HG02840 (cell line): Measurements from ENCODE around the gene LBH.

ENCODE experiments used
- ATAC-seq: cut with Tn5 transposase; IDR thresholded peaks from one replicate; pipeline ENCODE4 v1.9.1; 2021; ENCODE audit warnings: mild to moderate bottlenecking, moderate library complexity, moderate number of reproducible peaks; ENCODE audit not compliant: unreplicated experiment, low FRiP score

LBH gene

DNA sequence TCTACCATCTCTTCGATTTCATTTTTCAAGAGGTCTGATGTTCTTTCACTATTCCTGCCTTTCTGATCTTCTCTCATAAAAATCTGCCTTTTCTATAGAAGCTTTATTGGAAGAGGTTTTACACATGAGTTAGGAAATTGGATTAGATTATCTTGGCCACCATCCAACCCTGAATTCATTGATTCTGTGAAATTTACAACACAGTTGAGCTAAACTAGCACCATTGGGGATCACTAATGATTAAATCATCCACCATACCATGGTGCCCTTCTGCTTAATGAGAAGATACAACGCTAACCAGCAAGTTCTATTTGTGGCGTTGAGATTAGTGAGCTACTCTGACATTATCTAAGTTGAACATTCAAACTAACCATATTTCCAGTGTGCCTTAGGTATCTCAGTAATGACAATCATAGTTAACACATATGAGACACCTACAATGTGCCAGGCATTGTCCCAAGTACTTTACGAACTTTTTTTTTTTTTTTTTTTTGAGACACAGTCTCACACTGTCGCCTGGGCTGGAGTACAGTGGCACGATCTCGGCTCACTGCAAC is 17.3 kb upstream of the LBH start:
- no peak for ATAC-seq

DNA sequence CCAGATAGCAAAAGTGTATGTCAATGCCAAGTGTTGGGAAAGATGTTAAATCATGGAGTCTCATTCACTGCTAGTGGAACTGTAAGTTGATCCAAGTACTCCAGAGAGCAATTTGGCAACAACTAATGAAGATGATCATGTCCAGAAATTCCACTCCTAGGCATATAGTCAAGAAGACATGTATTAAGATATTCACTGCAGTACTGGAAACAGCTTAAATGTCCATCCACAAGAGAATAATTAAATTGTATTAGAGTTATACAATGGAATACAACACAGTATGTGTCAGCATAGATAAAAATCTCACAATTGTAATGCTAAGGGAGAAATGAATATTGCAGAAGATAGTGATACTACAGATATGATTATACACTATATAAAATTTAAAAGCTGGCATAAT is 15.2 kb upstream of the LBH start:
- ATAC-seq, result no peak

DNA sequence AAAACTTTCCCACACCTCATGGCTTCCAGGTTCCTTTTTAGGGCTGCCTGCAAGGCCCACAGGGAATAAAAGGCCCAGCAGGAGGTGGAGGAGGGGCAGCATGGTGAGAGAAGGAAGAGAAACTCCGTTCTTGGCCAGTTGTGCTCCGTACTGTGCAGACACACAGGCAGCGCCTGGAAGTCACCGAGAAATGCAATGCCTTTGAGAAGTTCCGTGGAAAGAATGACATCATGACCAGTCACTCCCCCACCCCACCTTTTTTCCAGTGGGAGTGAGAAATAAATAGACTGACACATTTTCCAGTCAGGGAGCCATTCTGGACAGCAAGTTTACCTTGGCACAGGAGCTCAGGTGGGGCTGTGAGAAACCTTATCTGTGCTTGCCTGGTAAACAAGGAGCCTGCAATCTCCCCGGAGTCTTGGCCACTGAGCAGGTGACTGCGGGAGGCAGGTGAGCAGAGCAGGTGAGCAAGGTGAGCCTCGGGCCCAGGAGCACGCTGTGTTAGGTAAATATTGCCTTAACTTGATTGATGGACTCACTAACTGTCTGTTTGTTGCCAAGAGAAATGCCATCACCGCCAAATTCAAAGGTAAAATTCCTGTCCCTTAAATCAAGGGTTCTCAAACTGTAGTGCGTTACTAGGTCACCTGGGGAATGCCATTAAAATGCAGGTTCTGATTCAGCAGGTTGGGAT is 13.5 kb upstream of the LBH start:
- no peak for ATAC-seq

DNA sequence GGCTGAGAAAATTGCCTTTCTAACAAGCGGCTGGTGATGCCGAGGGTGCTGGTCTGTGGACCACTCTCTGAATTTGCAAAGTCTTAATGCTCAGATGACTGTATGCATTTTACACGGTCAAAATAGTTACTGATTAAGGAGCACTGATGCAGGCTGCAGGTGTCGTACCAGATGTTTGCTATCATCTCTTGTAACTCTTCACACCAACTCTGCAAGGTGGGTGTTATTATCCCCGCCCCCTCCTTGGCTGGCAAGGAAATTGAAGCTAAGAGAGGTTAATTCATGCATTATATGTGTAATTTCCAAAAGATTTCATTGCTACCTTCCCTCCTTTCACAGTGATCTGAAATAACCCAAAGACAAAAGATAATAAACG is 13.0 kb upstream of the LBH start:
- ATAC-seq, result no peak

DNA sequence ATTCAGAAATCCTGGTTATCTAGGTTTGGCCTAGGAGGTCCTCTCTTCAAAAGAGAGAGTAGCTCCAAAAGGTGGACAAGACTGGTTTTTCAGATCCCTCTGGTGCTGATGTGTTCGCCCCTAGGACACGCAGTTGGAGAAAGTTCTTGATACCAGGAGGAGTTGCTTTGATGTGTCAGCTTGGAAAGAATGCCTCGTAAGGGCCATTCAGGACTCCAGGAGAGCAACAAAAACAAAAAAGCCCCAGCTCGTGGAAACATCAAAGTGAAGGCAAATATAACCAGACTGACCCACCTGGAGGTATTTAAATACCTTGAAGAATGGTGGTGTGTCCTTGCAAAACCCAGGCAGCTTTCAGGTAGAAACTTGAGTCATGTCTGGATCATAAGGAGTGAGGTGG is 12.5 kb upstream of the LBH start:
- ATAC-seq, result no peak

DNA sequence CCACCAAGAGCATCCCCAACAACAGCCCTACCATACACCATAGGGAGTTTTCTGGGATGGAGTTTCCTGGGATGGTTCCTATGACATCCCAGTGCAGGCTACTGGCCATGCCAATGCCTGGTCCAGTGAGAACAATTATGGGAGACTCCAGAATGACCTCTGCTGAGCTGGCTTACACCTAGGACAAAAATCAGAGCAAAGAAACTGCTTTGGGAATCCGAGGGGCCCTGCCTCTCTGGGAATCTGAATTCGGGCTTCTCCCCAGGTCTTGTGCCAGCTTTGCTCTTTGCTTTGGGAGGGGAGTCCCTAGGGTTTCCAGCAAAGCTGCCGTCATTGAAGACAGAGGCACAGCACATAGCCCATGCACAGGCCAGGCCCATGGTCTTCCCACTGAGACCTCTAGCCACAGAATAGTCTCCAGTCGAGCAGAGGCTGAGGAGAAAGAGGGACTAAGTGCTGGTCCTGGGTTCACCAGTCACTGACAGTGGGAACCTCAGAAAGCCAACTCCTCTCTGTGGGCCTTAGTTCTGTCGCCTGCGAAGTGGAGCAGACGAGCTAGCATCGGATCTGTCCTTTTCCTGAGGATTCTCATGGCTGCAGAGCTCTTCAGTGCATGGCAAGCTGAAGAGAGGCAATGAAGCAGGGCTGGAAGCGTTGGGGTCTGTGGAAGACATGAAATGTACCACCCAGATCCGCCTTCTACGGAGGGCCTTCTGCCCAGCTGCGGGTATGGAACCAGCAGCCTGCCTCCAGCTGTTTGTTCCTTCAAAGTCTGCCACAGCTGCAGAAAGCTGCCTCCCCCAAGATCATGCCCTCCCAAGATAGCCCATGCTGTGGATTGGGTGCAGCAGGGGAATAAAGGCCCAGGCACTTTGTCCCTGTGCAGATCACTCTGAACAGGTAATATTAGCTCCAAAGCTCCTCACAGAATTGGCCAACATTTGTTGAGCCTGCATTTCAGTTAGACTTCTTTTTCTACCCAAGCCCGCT is 11.2 kb upstream of the LBH start:
- ATAC-seq, result no peak

DNA sequence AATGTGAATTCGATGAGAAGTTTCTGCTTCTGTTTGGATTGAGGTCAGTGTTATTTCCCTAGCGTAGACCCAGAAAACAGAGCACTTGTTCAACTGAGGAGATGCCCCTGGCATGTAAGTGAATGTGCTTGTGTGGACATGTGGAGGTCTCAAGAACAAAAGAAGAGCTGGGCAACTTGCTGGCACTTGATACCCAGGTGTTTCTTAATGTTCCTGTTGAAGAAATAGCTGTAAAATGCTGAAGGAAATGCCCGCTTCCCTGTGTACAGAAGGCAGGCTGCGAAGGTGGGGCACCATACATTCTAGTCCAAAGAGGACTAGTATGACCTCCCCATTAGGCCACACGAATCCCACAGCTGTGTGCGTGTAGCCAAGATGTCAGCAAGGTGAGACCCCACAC is 9.8 kb upstream of the LBH start:
- ATAC-seq, result no peak

DNA sequence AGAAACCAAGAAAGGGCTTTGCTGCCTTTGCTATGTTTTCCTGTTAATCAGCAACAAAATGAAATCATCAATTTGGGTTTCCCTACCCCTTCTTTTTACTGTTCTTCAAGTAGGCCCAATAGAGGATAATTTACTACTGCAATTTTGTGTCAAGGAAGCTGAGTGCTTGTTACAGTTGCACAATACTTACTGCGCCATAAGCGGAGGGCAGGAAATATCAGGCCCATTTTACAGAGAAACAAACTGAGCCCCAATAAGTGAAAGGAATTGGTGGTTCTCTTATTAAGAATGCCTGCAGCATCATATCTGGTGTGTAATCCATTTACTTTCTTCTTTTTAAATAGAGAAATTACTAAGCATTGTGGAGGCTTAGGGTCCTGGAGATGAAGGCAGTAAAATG is 9.3 kb upstream of the LBH start:
- no peak for ATAC-seq

DNA sequence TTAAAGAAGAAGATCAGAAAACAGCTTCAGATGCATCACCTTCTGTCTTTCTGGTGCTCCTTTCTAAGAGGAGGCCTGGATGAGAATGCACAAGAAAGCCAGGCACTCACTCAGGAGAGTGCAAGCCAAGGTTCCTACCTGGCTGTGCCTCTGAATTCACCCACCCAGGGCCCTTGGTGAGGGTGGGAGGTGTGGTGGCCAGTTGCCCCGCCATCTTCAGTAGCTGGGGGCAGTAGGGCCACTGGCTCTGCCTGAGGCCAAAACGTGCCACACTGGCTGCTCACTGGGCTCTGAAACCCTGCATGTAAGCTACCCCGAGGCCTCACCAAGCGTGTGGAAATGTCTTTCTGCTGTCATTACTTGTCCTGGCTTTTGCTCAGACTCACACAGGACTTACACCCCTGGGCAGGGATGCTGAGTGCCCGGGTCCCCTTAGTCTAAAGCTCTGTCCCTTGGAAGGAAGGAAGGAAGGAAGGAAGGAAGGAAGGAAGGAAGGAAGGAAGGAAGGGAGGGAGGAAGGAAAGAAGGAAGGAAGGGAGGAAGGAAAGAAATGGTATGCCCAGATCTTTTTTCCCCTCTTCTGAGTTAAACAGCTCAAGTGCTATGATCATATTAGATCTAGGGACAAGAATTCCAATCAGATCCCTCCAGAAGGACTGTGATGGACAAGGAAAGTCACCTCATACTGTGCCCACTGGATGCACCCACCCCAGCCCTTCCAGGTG is 8.5 kb upstream of the LBH start:
- no peak for ATAC-seq

DNA sequence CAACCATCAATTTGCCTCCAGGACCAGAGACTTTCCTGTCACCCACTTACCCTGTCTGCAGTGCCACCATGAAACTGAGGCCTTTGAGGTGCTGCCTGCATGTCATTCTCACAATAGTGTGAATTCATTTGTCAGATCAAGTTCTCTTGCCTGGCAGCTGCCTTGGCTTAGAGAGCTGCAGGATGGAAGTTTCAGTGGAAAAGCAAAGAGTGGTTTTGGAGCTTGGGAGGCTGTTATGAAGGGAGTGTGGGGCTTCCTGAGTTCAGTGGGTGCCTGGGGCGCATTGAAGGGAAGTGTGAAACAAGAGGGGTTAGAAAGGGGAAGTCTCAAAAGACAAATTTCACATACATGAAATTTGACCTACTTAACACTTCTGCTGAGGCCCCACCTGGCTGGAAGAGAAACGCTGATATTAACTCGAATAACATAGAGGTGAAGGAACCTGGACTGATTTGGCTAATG is 7.9 kb upstream of the LBH start:
- ATAC-seq, result no peak

DNA sequence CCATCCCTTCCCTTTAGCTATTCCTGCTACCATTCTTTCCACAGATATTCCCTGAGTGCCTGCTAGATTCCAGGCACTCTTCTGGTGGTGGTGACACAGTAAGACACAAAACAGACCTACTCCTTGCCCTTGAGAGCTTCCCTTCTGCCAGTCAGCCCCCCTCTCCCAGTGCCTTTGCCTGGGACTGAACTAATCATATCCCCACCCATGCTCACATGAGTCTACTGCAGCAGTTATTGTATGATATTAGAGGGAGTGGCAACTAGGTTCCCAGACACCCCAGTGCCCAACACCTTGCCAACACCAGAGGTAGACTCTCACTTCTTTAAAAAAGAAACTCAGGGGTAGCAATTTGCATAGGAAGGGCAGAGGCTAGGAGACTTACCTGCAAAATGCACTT is 7.2 kb upstream of the LBH start:
- ATAC-seq, result no peak

DNA sequence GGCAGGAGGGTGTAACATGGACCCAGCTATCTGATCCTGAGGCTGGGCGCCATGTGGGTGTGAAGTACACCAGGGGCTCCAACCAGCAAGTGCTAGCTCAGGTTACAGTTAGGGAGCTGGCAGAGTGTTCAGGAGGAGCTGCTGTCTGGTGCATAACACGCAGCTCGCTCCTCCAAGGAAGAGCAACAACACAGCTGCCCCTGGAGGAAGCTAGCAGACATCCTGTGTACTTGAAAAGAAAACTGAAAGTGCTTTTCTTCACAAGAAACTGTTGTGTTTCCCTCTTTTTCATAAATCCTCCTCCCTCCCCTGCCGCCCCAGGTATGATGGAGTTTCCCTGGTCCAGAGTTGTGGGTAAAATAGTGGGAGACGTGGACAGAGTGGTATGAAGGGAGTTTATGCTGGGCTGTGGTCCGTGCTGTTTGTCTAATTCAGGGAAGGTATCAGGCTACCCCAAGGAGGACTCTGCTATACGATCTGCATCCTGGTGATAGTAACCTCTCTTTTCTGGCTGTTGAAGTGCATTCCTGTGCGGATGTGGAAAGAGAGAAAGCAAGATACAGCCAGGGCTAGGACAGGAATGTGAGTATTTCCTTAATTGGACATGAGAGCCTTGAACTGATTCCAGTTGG is 6.1 kb upstream of the LBH start:
- ATAC-seq, result peak; percentile 40

DNA sequence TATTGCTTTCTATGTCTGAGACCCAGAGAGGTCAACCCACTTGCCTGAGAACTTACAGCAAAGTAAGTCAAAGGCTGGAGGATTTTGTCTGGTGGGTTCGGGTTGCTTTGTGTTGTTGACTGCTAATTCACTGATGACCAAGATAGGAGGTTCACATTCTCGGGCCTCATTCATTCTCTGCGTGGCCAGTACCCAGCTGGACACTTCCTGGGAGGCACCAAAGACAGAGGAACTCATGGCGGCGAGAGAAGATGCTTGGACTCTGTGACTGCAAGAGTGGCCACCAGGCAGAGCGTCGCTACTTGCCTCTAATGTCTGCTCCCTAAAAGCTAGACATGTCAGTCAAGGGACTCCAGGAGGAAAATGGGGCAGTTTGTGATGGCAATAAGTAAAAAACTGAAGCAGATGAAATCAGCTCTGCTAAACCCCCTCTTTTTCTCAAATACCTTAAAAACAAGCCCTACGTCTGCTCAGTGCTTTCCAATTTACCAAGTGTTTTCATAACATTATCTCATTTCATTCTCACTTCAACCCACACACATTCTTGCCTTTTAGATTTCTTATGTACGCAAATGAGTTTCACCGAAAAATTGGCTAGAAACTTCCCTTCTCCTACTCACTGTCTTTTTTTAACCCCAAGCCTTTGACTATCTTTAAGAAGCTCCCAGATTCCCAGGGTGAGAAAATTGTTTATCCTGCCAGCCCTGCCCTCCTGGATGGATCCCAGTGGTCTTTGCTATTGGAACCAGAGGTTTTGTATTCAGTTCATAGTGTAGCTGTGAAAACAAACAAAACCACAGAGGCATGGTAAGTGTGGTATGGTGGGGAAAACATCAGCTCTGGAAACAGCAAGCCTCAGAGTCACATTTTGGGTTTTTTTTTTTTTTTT is 4.9 kb upstream of the LBH start:
- ATAC-seq, result peak; percentile 36

DNA sequence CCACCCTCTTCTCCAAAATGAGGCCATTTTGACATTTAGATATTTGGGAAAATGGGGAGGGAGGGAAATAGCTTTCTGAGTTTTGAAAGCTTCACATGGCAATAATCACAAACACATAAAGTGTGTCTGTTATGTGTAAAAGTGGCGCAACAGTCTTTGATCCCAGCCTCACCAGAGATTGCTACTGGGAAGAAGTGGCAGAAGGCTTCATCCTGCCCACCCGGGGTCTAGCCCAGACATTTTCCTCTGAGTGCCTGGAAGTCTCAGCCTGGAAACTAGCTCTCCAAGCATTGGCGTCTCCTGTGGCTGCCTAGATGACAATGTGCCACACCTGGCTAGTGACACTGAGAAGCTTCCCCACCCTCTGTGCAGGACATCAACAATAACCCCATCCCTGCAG is 1.7 kb upstream of the LBH start:
- ATAC-seq, result no peak

DNA sequence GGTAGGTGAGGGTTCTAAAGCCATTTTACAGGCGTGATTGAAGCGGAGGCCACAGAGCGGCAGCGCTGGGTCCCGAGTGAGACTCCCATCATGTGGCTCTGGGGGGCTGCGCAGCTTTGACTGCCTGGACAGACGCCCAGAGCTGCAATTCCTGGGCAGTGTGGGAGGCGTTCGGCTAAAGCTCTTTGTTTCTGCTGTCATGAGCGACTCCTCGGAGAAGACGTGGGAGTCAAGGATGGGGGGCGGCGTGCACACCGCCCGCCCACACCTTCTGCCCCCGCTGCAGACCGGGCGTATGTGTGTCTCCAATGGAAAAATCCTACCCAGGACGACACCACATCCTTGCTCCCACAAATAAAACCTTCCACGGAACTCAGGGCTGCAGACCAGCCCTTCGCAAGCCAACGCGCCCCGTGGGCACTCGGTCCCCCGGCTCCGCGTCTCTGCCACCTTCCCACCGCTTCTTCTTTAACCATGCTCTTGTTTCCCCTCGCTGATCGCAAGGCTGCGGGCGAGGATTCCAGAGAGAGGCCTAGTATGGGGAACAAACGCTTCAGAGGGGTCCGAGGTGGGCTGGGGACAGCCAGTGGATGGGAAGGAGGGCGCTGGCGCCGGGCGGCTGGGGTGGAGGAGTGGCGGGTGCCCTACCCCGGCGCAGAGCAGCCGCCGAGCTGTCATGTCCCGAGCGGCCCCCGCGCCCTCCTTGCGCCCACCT is 680 bp upstream of the LBH start:
- ATAC-seq, result no peak

DNA sequence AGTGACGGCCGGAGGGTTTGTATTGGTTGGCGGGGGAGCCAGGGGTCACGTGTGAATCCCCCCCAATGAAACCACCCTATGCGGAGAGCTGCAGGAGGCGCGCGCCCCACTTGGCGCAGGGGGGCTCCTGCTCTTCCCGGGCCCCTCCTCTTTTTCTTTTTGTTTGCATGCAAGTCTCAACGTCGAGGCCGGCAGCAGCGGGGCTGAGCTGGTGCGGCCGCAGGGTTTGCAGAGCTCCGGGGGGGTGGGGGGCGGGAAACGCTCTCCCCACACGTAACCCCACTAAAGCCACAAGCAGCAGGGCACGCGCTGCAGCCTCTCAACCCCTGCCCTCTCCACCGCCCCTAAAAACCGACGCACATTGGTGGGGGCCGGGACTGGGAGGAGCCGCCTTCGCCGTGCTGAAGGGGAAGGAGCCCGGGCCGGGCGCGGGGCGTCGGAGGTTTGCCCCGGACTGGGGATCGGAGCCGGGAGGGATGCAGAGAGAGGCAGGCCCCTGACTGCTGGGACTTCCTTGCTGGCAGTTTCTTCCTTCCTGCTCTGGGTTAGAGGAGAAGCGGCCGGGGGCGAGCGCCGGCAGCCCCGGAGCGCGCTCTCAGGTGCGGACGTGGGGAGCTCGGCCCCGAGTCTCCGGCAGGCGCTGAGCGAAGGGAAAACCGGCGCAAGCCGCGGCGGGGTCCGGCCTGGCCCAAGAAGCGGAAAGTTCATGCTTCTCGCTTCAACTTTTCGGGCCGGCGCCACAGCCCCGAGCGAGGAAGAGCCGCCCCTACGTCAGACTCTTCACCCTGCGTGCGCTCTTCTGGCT is 864 bp downstream of the LBH start:
- no peak for ATAC-seq

DNA sequence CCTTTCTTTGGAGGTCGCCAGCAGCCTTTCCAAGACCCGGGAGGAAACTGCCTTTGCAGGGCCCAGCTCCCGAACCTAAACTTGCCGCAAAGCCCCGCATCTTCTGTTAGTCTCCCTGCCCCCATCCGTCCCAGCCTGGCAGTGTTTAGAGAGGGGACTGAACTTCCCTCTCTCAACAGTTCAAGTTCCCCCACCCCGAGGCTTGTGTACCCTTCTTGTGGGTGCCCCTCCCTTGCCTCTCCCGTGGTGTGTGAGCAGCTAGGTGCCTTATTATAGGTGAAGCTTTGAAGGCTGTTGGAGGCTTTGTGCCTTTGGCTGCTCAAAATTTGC is 1.4 kb downstream of the LBH start:
- ATAC-seq, result no peak
